Measurements from ENCODE around the gene CASP1. TPM values are rescaled to one million over a fixed set of nuclear protein-coding genes. Genes with fewer than 3 reads are reported as not detected.

Gene CASP1
- total RNA-seq, 1 donor from 2014 or later: 1.9 TPM

- Histone ChIP-seq H4K20me1 (ENCODE audit: insufficient read depth, low read length) (no peaks in the 10 kb centered on the region), H2AFZ (ENCODE audit: low read depth, low read length) (no peak overlapping the region), H3K4me3 (ENCODE audit: insufficient read depth, low read depth, low read length) (no peak overlapping the region), H3K4me1 (ENCODE audit: insufficient read depth, low read length) (no peaks in the 10 kb centered on the region), H3K36me3 (ENCODE audit: insufficient read depth, low read length) (no peaks in the 10 kb centered on the region), H3K9ac (ENCODE audit: low read length) (no peak overlapping the region), H3K9me3 (ENCODE audit: insufficient read depth, low read depth, low read length) (no peaks in the 10 kb centered on the region), H3K79me2 (ENCODE audit: insufficient read depth, low read length) (no peaks in the 10 kb centered on the region), H3K27ac (ENCODE audit: low read depth, low read length) (no peak overlapping the region), H3K4me2 (ENCODE audit: low read length) (no peak overlapping the region), H3K27me3 (ENCODE audit: insufficient read depth, low read length) (no peaks in the 10 kb centered on the region)
- no peaks in the 10 kb centered on the region for H3K4me1 Mint-ChIP-seq (ENCODE audit: low read depth, unreplicated experiment)
- no peak overlapping the region for H3K4me3 Mint-ChIP-seq (ENCODE audit: unreplicated experiment)
- H3K27me3 Mint-ChIP-seq (ENCODE audit: low read depth, unreplicated experiment): no peaks in the 10 kb centered on the region
- FAIRE-seq (no peak), DNase-seq (ENCODE audit: low read depth) (no peak)
- no peaks in the 10 kb centered on the region for H3K36me3 Mint-ChIP-seq (ENCODE audit: low read depth, unreplicated experiment)
- no peak for TF ChIP-seq CTCF (IDR thresholded peaks at IDR 0.05; ENCODE audit: insufficient read depth, low read depth, low read length)
- no peak for TF ChIP-seq EZH2 (IDR thresholded peaks at IDR 0.05; ENCODE audit: insufficient read depth, low read length)
- no peak overlapping the region for H3K27ac Mint-ChIP-seq (ENCODE audit: unreplicated experiment)
- H3K9me3 Mint-ChIP-seq (ENCODE audit: unreplicated experiment): no peaks in the 10 kb centered on the region
Observed at GRCh38 chr11:105057432-105057831, 22.5 kb upstream of the CASP1 start.

- no peaks in the 10 kb centered on the region for H3K27me3 Mint-ChIP-seq (ENCODE audit: low read depth, unreplicated experiment)
- FAIRE-seq: no peak
Observed at GRCh38 chr11:105056446-105056845, 21.5 kb upstream of the CASP1 start.

More at GRCh38 chr11:105056446-105056845, 21.5 kb upstream of the CASP1 start:
- Histone ChIP-seq H4K20me1 (ENCODE audit: insufficient read depth, low read length) (no peaks in the 10 kb centered on the region), H3K27ac (ENCODE audit: low read depth, low read length) (no peak overlapping the region), H3K4me1 (ENCODE audit: insufficient read depth, low read length) (no peaks in the 10 kb centered on the region), H2AFZ (ENCODE audit: low read depth, low read length) (no peak overlapping the region), H3K4me2 (ENCODE audit: low read length) (no peak overlapping the region), H3K79me2 (ENCODE audit: insufficient read depth, low read length) (no peaks in the 10 kb centered on the region), H3K27me3 (ENCODE audit: insufficient read depth, low read length) (no peaks in the 10 kb centered on the region), H3K9me3 (ENCODE audit: insufficient read depth, low read depth, low read length) (no peaks in the 10 kb centered on the region), H3K4me3 (ENCODE audit: insufficient read depth, low read depth, low read length) (no peak overlapping the region), H3K36me3 (ENCODE audit: insufficient read depth, low read length) (no peaks in the 10 kb centered on the region), H3K9ac (ENCODE audit: low read length) (no peak overlapping the region)
- no peak overlapping the region for H3K27ac Mint-ChIP-seq (ENCODE audit: unreplicated experiment)
- peaks cover 4% of the 10 kb centered on the region for H3K9me3 Mint-ChIP-seq (ENCODE audit: unreplicated experiment)
- no peaks in the 10 kb centered on the region for H3K4me1 Mint-ChIP-seq (ENCODE audit: low read depth, unreplicated experiment)
- DNase-seq (ENCODE audit: low read depth): no peak
- TF ChIP-seq EZH2 (IDR thresholded peaks at IDR 0.05; ENCODE audit: insufficient read depth, low read length): no peak
- no peak for TF ChIP-seq CTCF (IDR thresholded peaks at IDR 0.05; ENCODE audit: insufficient read depth, low read depth, low read length)
- no peaks in the 10 kb centered on the region for H3K36me3 Mint-ChIP-seq (ENCODE audit: low read depth, unreplicated experiment)
- H3K4me3 Mint-ChIP-seq (ENCODE audit: unreplicated experiment): no peak overlapping the region
